ENCODE results near the gene KRTAP5-8.

The KRTAP5-8 gene

GRCh38 chr11:71551711-71552110 is 13.9 kb downstream of the KRTAP5-8 start:
- Histone ChIP-seq H3K79me2 (ENCODE audit: insufficient read depth, low read length) (no peaks in the 10 kb centered on the region), H4K20me1 (ENCODE audit: insufficient read depth, low read length) (no peaks in the 10 kb centered on the region), H3K9me3 (ENCODE audit: insufficient read depth, low read length, severe bottlenecking) (no peaks in the 10 kb centered on the region), H2AFZ (ENCODE audit: low read depth, low read length) (no peak overlapping the region), H3K9ac (ENCODE audit: low read depth, low read length) (no peak overlapping the region), H3K36me3 (ENCODE audit: insufficient read depth, low read length) (no peaks in the 10 kb centered on the region), H3K4me2 (ENCODE audit: insufficient read depth, low read length) (no peak overlapping the region), H3K27ac (ENCODE audit: low read length) (no peak overlapping the region), H3K4me1 (ENCODE audit: insufficient read depth, low read length) (no peaks in the 10 kb centered on the region), H3K4me3 (ENCODE audit: low read depth in 1 of 2, low read length in 2 of 2) (no peak overlapping the region), H3K27me3 (ENCODE audit: insufficient read depth, low read length, poor library complexity) (peaks cover 6% of the 10 kb centered on the region)
- DNase-seq, result no peak
- no peak for ATAC-seq (ENCODE audit: insufficient read depth, low read depth)
- TF ChIP-seq EZH2 (IDR thresholded peaks at IDR 0.05; ENCODE audit: borderline replicate concordance, low read depth, low read length, severe bottlenecking) (no peak), CTCF (IDR thresholded peaks at IDR 0.05; ENCODE audit: borderline replicate concordance, extremely low read depth, low read length, poor library complexity, severe bottlenecking) (no peak)

DNA sequence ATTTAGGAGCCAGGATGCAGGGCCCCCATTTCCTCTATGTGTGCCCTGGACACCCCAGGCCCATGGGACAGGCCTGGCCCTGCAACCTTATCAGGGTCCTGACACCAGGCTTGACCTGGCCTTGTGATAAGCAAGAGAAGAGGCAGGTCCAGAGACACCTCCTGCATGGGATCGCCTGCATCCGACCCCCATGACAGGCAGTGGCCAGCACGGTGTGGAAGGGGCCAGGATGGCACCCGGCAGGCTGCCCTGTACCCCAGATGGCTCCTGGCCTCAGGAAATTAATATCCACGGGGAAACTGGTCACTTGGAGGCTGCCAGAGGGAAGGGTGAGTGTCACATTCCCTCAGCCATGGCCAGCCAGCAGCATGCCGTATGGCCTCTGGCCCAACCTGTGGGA is 17.2 kb downstream of the KRTAP5-8 start:
- Histone ChIP-seq H3K9ac (ENCODE audit: low read depth, low read length) (no peak overlapping the region), H3K36me3 (ENCODE audit: insufficient read depth, low read length) (no peaks in the 10 kb centered on the region), H3K9me3 (ENCODE audit: insufficient read depth, low read length, severe bottlenecking) (no peaks in the 10 kb centered on the region), H3K4me3 (ENCODE audit: low read depth in 1 of 2, low read length in 2 of 2) (no peak overlapping the region), H2AFZ (ENCODE audit: low read depth, low read length) (no peak overlapping the region), H4K20me1 (ENCODE audit: insufficient read depth, low read length) (no peaks in the 10 kb centered on the region), H3K4me2 (ENCODE audit: insufficient read depth, low read length) (no peak overlapping the region), H3K4me1 (ENCODE audit: insufficient read depth, low read length) (no peaks in the 10 kb centered on the region), H3K79me2 (ENCODE audit: insufficient read depth, low read length) (no peaks in the 10 kb centered on the region), H3K27me3 (ENCODE audit: insufficient read depth, low read length, poor library complexity) (peaks cover 7% of the 10 kb centered on the region), H3K27ac (ENCODE audit: low read length) (no peak overlapping the region)
- TF ChIP-seq CTCF (IDR thresholded peaks at IDR 0.05; ENCODE audit: borderline replicate concordance, extremely low read depth, low read length, poor library complexity, severe bottlenecking), result no peak
- no peak for TF ChIP-seq EZH2 (IDR thresholded peaks at IDR 0.05; ENCODE audit: borderline replicate concordance, low read depth, low read length, severe bottlenecking)
- no peak for DNase-seq
- ATAC-seq (ENCODE audit: insufficient read depth, low read depth), result no peak

DNA sequence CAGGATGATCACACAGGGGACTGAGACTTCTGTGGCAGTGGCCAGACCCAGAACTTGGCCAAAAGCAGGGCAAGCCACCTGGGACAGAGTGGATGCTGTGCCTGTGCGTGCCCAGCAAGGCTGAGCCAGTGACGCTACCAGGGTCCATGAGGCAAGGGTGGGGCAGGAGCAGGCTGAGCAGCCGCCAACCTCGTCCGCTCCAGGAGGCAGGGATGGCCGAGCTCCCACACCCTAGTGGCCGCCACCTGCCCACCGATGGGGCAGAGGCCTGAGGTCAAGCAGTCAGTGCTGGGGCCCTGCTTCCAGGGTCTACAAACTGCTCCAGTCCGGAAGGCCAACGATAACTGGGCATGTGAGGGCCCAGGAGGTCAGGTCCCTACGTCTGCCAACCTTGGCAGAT is 17.7 kb downstream of the KRTAP5-8 start:
- no peaks in the 10 kb centered on the region for H3K79me2 ChIP-seq (ENCODE audit: insufficient read depth, low read length)
- H2AFZ ChIP-seq (ENCODE audit: low read depth, low read length), result no peak overlapping the region
- no peaks in the 10 kb centered on the region for H3K9me3 ChIP-seq (ENCODE audit: insufficient read depth, low read length, severe bottlenecking)
- H3K36me3 ChIP-seq (ENCODE audit: insufficient read depth, low read length), result no peaks in the 10 kb centered on the region
- no peak overlapping the region for H3K9ac ChIP-seq (ENCODE audit: low read depth, low read length)
- no peak for ATAC-seq (ENCODE audit: insufficient read depth, low read depth)
- no peak overlapping the region for H3K4me2 ChIP-seq (ENCODE audit: insufficient read depth, low read length)
- H3K27me3 ChIP-seq (ENCODE audit: insufficient read depth, low read length, poor library complexity), result peaks cover 7% of the 10 kb centered on the region
- no peak for DNase-seq
- TF ChIP-seq CTCF (IDR thresholded peaks at IDR 0.05; ENCODE audit: borderline replicate concordance, extremely low read depth, low read length, poor library complexity, severe bottlenecking) (no peak), EZH2 (IDR thresholded peaks at IDR 0.05; ENCODE audit: borderline replicate concordance, low read depth, low read length, severe bottlenecking) (no peak)
- no peaks in the 10 kb centered on the region for H3K4me1 ChIP-seq (ENCODE audit: insufficient read depth, low read length)
- no peaks in the 10 kb centered on the region for H4K20me1 ChIP-seq (ENCODE audit: insufficient read depth, low read length)
- H3K4me3 ChIP-seq (ENCODE audit: low read depth in 1 of 2, low read length in 2 of 2), result no peak overlapping the region
- H3K27ac ChIP-seq (ENCODE audit: low read length), result no peak overlapping the region

GRCh38 chr11:71556018-71556417 is 18.2 kb downstream of the KRTAP5-8 start:
- no peaks in the 10 kb centered on the region for H3K36me3 ChIP-seq (ENCODE audit: insufficient read depth, low read length)
- H3K79me2 ChIP-seq (ENCODE audit: insufficient read depth, low read length), result no peaks in the 10 kb centered on the region
- no peak for TF ChIP-seq CTCF (IDR thresholded peaks at IDR 0.05; ENCODE audit: borderline replicate concordance, extremely low read depth, low read length, poor library complexity, severe bottlenecking)
- TF ChIP-seq EZH2 (IDR thresholded peaks at IDR 0.05; ENCODE audit: borderline replicate concordance, low read depth, low read length, severe bottlenecking), result no peak
- no peak overlapping the region for H2AFZ ChIP-seq (ENCODE audit: low read depth, low read length)
- H3K9me3 ChIP-seq (ENCODE audit: insufficient read depth, low read length, severe bottlenecking), result no peaks in the 10 kb centered on the region
- H3K27ac ChIP-seq (ENCODE audit: low read length), result no peak overlapping the region
- no peak overlapping the region for H3K4me2 ChIP-seq (ENCODE audit: insufficient read depth, low read length)
- no peak overlapping the region for H3K4me3 ChIP-seq (ENCODE audit: low read depth in 1 of 2, low read length in 2 of 2)
- ATAC-seq (ENCODE audit: insufficient read depth, low read depth) (no peak), DNase-seq (no peak)
- no peaks in the 10 kb centered on the region for H3K4me1 ChIP-seq (ENCODE audit: insufficient read depth, low read length)
- H4K20me1 ChIP-seq (ENCODE audit: insufficient read depth, low read length), result no peaks in the 10 kb centered on the region
- peaks cover 7% of the 10 kb centered on the region for H3K27me3 ChIP-seq (ENCODE audit: insufficient read depth, low read length, poor library complexity)
- no peak overlapping the region for H3K9ac ChIP-seq (ENCODE audit: low read depth, low read length)
